ENCODE results near the gene NFKBIZ.

NFKBIZ gene

GRCh38 chr3:101811875-101812274 lies 37.4 kb upstream of the NFKBIZ start:
- no peaks in the 10 kb centered on the region for H3K9me3 ChIP-seq (ENCODE audit: control insufficient read depth in 2 of 2, low read length in 2 of 2)
- no peak overlapping the region for H3K27ac ChIP-seq (ENCODE audit: low read depth in 2 of 2, low read length in 2 of 2)
- H3K4me1 ChIP-seq (ENCODE audit: control insufficient read depth in 2 of 2, insufficient read depth in 2 of 2, low read length in 2 of 2): peaks cover 3 to 4% of the 10 kb centered on the region in 2 donors
- H3K9ac ChIP-seq (ENCODE audit: low read depth in 1 of 2, low read length in 2 of 2): no peak overlapping the region
- no peak overlapping the region for H3K4me3 ChIP-seq (ENCODE audit: low read length in 2 of 2)
- H3K27me3 ChIP-seq (ENCODE audit: control insufficient read depth in 2 of 2, insufficient read depth in 2 of 2, low read length in 2 of 2): no peaks in the 10 kb centered on the region
- no peaks in the 10 kb centered on the region for H3K36me3 ChIP-seq (ENCODE audit: control insufficient read depth in 2 of 2, insufficient read depth in 2 of 2, low read length in 2 of 2)

GRCh38 chr3:101812895-101813294 lies 36.4 kb upstream of the NFKBIZ start:
- Histone ChIP-seq H3K9ac (ENCODE audit: low read depth in 1 of 2, low read length in 2 of 2) (no peak overlapping the region), H3K4me1 (ENCODE audit: control insufficient read depth in 2 of 2, insufficient read depth in 2 of 2, low read length in 2 of 2) (peaks cover 3 to 4% of the 10 kb centered on the region in 2 donors), H3K9me3 (ENCODE audit: control insufficient read depth in 2 of 2, low read length in 2 of 2) (no peaks in the 10 kb centered on the region), H3K36me3 (ENCODE audit: control insufficient read depth in 2 of 2, insufficient read depth in 2 of 2, low read length in 2 of 2) (peaks cover 0 to 4% of the 10 kb centered on the region in 2 donors), H3K27me3 (ENCODE audit: control insufficient read depth in 2 of 2, insufficient read depth in 2 of 2, low read length in 2 of 2) (no peaks in the 10 kb centered on the region), H3K4me3 (ENCODE audit: low read length in 2 of 2) (no peak overlapping the region), H3K27ac (ENCODE audit: low read depth in 2 of 2, low read length in 2 of 2) (no peak overlapping the region)

- Histone ChIP-seq H3K9ac (ENCODE audit: low read depth in 1 of 2, low read length in 2 of 2) (no peak overlapping the region), H3K4me1 (ENCODE audit: control insufficient read depth in 2 of 2, insufficient read depth in 2 of 2, low read length in 2 of 2) (peaks cover 3 to 4% of the 10 kb centered on the region in 2 donors), H3K36me3 (ENCODE audit: control insufficient read depth in 2 of 2, insufficient read depth in 2 of 2, low read length in 2 of 2) (peaks cover 0 to 4% of the 10 kb centered on the region in 2 donors), H3K27ac (ENCODE audit: low read depth in 2 of 2, low read length in 2 of 2) (no peak overlapping the region), H3K9me3 (ENCODE audit: control insufficient read depth in 2 of 2, low read length in 2 of 2) (no peaks in the 10 kb centered on the region), H3K4me3 (ENCODE audit: low read length in 2 of 2) (no peak overlapping the region), H3K27me3 (ENCODE audit: control insufficient read depth in 2 of 2, insufficient read depth in 2 of 2, low read length in 2 of 2) (no peaks in the 10 kb centered on the region)
Observed at GRCh38 chr3:101813817-101814440, 35.4 kb upstream of the NFKBIZ start.

- Histone ChIP-seq H3K4me1 (ENCODE audit: control insufficient read depth in 2 of 2, insufficient read depth in 2 of 2, low read length in 2 of 2) (peaks cover 2 to 3% of the 10 kb centered on the region in 2 donors), H3K27ac (ENCODE audit: low read depth in 2 of 2, low read length in 2 of 2) (no peak overlapping the region), H3K4me3 (ENCODE audit: low read length in 2 of 2) (no peak overlapping the region), H3K9me3 (ENCODE audit: control insufficient read depth in 2 of 2, low read length in 2 of 2) (no peaks in the 10 kb centered on the region), H3K36me3 (ENCODE audit: control insufficient read depth in 2 of 2, insufficient read depth in 2 of 2, low read length in 2 of 2) (peaks cover 0 to 4% of the 10 kb centered on the region in 2 donors), H3K27me3 (ENCODE audit: control insufficient read depth in 2 of 2, insufficient read depth in 2 of 2, low read length in 2 of 2) (no peaks in the 10 kb centered on the region), H3K9ac (ENCODE audit: low read depth in 1 of 2, low read length in 2 of 2) (no peak overlapping the region)
Observed at GRCh38 chr3:101814835-101815234, 34.5 kb upstream of the NFKBIZ start.

- Histone ChIP-seq H3K27ac (ENCODE audit: low read depth in 2 of 2, low read length in 2 of 2) (no peak overlapping the region), H3K4me1 (ENCODE audit: control insufficient read depth in 2 of 2, insufficient read depth in 2 of 2, low read length in 2 of 2) (no peaks in the 10 kb centered on the region), H3K9me3 (ENCODE audit: control insufficient read depth in 2 of 2, low read length in 2 of 2) (no peaks in the 10 kb centered on the region), H3K27me3 (ENCODE audit: control insufficient read depth in 2 of 2, insufficient read depth in 2 of 2, low read length in 2 of 2) (no peaks in the 10 kb centered on the region), H3K36me3 (ENCODE audit: control insufficient read depth in 2 of 2, insufficient read depth in 2 of 2, low read length in 2 of 2) (peaks cover 0 to 7% of the 10 kb centered on the region in 2 donors), H3K4me3 (ENCODE audit: low read length in 2 of 2) (no peak overlapping the region), H3K9ac (ENCODE audit: low read depth in 1 of 2, low read length in 2 of 2) (no peak overlapping the region)
Observed at GRCh38 chr3:101816215-101817149, 32.8 kb upstream of the NFKBIZ start.

GRCh38 chr3:101817992-101818391 lies 31.3 kb upstream of the NFKBIZ start:
- H3K27ac ChIP-seq (ENCODE audit: low read depth in 2 of 2, low read length in 2 of 2): no peak overlapping the region
- H3K27me3 ChIP-seq (ENCODE audit: control insufficient read depth in 2 of 2, insufficient read depth in 2 of 2, low read length in 2 of 2): no peaks in the 10 kb centered on the region
- H3K4me1 ChIP-seq (ENCODE audit: control insufficient read depth in 2 of 2, insufficient read depth in 2 of 2, low read length in 2 of 2): no peaks in the 10 kb centered on the region
- no peak overlapping the region for H3K9ac ChIP-seq (ENCODE audit: low read depth in 1 of 2, low read length in 2 of 2)
- H3K9me3 ChIP-seq (ENCODE audit: control insufficient read depth in 2 of 2, low read length in 2 of 2): no peaks in the 10 kb centered on the region
- H3K36me3 ChIP-seq (ENCODE audit: control insufficient read depth in 2 of 2, insufficient read depth in 2 of 2, low read length in 2 of 2): peaks cover 0 to 12% of the 10 kb centered on the region in 2 donors
- no peak overlapping the region for H3K4me3 ChIP-seq (ENCODE audit: low read length in 2 of 2)

GRCh38 chr3:101819649-101820206 lies 29.6 kb upstream of the NFKBIZ start:
- no peaks in the 10 kb centered on the region for H3K9me3 ChIP-seq (ENCODE audit: control insufficient read depth in 2 of 2, low read length in 2 of 2)
- peaks cover 0 to 12% of the 10 kb centered on the region in 2 donors for H3K36me3 ChIP-seq (ENCODE audit: control insufficient read depth in 2 of 2, insufficient read depth in 2 of 2, low read length in 2 of 2)
- no peaks in the 10 kb centered on the region for H3K27me3 ChIP-seq (ENCODE audit: control insufficient read depth in 2 of 2, insufficient read depth in 2 of 2, low read length in 2 of 2)
- H3K4me3 ChIP-seq (ENCODE audit: low read length in 2 of 2): no peak overlapping the region
- H3K27ac ChIP-seq (ENCODE audit: low read depth in 2 of 2, low read length in 2 of 2): no peak overlapping the region
- no peak overlapping the region for H3K9ac ChIP-seq (ENCODE audit: low read depth in 1 of 2, low read length in 2 of 2)
- no peaks in the 10 kb centered on the region for H3K4me1 ChIP-seq (ENCODE audit: control insufficient read depth in 2 of 2, insufficient read depth in 2 of 2, low read length in 2 of 2)

GRCh38 chr3:101821503-101821902 lies 27.8 kb upstream of the NFKBIZ start:
- Histone ChIP-seq H3K9me3 (ENCODE audit: control insufficient read depth in 2 of 2, low read length in 2 of 2) (no peaks in the 10 kb centered on the region), H3K9ac (ENCODE audit: low read depth in 1 of 2, low read length in 2 of 2) (no peak overlapping the region), H3K36me3 (ENCODE audit: control insufficient read depth in 2 of 2, insufficient read depth in 2 of 2, low read length in 2 of 2) (peaks cover 0 to 12% of the 10 kb centered on the region in 2 donors)

GRCh38 chr3:101823525-101823924 lies 25.8 kb upstream of the NFKBIZ start:
- peaks cover 7 to 9% of the 10 kb centered on the region in 2 donors for H3K4me1 ChIP-seq (ENCODE audit: control insufficient read depth in 2 of 2, insufficient read depth in 2 of 2, low read length in 2 of 2)
- H3K36me3 ChIP-seq (ENCODE audit: control insufficient read depth in 2 of 2, insufficient read depth in 2 of 2, low read length in 2 of 2): peaks cover 0 to 8% of the 10 kb centered on the region in 2 donors
- no peak overlapping the region for H3K4me3 ChIP-seq (ENCODE audit: low read length in 2 of 2)
- no peak overlapping the region for H3K27ac ChIP-seq (ENCODE audit: low read depth in 2 of 2, low read length in 2 of 2)
- no peaks in the 10 kb centered on the region for H3K9me3 ChIP-seq (ENCODE audit: control insufficient read depth in 2 of 2, low read length in 2 of 2)
- no peaks in the 10 kb centered on the region for H3K27me3 ChIP-seq (ENCODE audit: control insufficient read depth in 2 of 2, insufficient read depth in 2 of 2, low read length in 2 of 2)
- H3K9ac ChIP-seq (ENCODE audit: low read depth in 1 of 2, low read length in 2 of 2): no peak overlapping the region

More at GRCh38 chr3:101821503-101821902, 27.8 kb upstream of the NFKBIZ start:
- no peak overlapping the region for H3K27ac ChIP-seq (ENCODE audit: low read depth in 2 of 2, low read length in 2 of 2)
- peaks cover 2 to 3% of the 10 kb centered on the region in 2 donors for H3K4me1 ChIP-seq (ENCODE audit: control insufficient read depth in 2 of 2, insufficient read depth in 2 of 2, low read length in 2 of 2)
- H3K27me3 ChIP-seq (ENCODE audit: control insufficient read depth in 2 of 2, insufficient read depth in 2 of 2, low read length in 2 of 2): no peaks in the 10 kb centered on the region
- H3K4me3 ChIP-seq (ENCODE audit: low read length in 2 of 2): no peak overlapping the region

GRCh38 chr3:101824702-101825101 lies 24.6 kb upstream of the NFKBIZ start:
- no peaks in the 10 kb centered on the region for H3K9me3 ChIP-seq (ENCODE audit: control insufficient read depth in 2 of 2, low read length in 2 of 2)
- no peak overlapping the region for H3K27ac ChIP-seq (ENCODE audit: low read depth in 2 of 2, low read length in 2 of 2)
- peaks cover 17% of the 10 kb centered on the region in 2 donors for H3K4me1 ChIP-seq (ENCODE audit: control insufficient read depth in 2 of 2, insufficient read depth in 2 of 2, low read length in 2 of 2)
- no peak overlapping the region for H3K9ac ChIP-seq (ENCODE audit: low read depth in 1 of 2, low read length in 2 of 2)
- H3K27me3 ChIP-seq (ENCODE audit: control insufficient read depth in 2 of 2, insufficient read depth in 2 of 2, low read length in 2 of 2): no peaks in the 10 kb centered on the region
- H3K36me3 ChIP-seq (ENCODE audit: control insufficient read depth in 2 of 2, insufficient read depth in 2 of 2, low read length in 2 of 2): peaks cover 0 to 8% of the 10 kb centered on the region in 2 donors
- H3K4me3 ChIP-seq (ENCODE audit: low read length in 2 of 2): no peak overlapping the region

All from mucosa of rectum (tissue), 2 donors.